ENCODE results near the gene TRMT6.

The TRMT6 gene

GRCh38 chr20:5991623-5992441 is 41.5 kb upstream of the TRMT6 start:
- TF ChIP-seq POLR2AphosphoS5 (IDR thresholded peaks at IDR 0.05; ENCODE audit: low read depth) (no peak), SPI1 (IDR thresholded peaks at IDR 0.05; ENCODE audit: borderline replicate concordance, low read depth) (no peak), GABPA (IDR thresholded peaks at IDR 0.05; ENCODE audit: low read depth) (no peak)
- TF ChIP-seq, protein P1, sequence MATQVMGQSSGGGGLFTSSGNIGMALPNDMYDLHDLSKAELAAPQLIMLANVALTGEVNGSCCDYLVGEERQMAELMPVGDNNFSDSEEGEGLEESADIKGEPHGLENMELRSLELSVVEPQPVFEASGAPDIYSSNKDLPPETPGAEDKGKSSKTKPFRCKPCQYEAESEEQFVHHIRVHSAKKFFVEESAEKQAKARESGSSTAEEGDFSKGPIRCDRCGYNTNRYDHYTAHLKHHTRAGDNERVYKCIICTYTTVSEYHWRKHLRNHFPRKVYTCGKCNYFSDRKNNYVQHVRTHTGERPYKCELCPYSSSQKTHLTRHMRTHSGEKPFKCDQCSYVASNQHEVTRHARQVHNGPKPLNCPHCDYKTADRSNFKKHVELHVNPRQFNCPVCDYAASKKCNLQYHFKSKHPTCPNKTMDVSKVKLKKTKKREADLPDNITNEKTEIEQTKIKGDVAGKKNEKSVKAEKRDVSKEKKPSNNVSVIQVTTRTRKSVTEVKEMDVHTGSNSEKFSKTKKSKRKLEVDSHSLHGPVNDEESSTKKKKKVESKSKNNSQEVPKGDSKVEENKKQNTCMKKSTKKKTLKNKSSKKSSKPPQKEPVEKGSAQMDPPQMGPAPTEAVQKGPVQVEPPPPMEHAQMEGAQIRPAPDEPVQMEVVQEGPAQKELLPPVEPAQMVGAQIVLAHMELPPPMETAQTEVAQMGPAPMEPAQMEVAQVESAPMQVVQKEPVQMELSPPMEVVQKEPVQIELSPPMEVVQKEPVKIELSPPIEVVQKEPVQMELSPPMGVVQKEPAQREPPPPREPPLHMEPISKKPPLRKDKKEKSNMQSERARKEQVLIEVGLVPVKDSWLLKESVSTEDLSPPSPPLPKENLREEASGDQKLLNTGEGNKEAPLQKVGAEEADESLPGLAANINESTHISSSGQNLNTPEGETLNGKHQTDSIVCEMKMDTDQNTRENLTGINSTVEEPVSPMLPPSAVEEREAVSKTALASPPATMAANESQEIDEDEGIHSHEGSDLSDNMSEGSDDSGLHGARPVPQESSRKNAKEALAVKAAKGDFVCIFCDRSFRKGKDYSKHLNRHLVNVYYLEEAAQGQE (IDR thresholded peaks at IDR 0.05; ENCODE audit: insufficient replicate concordance, low read depth), result no peak
- TF ChIP-seq, protein P2, sequence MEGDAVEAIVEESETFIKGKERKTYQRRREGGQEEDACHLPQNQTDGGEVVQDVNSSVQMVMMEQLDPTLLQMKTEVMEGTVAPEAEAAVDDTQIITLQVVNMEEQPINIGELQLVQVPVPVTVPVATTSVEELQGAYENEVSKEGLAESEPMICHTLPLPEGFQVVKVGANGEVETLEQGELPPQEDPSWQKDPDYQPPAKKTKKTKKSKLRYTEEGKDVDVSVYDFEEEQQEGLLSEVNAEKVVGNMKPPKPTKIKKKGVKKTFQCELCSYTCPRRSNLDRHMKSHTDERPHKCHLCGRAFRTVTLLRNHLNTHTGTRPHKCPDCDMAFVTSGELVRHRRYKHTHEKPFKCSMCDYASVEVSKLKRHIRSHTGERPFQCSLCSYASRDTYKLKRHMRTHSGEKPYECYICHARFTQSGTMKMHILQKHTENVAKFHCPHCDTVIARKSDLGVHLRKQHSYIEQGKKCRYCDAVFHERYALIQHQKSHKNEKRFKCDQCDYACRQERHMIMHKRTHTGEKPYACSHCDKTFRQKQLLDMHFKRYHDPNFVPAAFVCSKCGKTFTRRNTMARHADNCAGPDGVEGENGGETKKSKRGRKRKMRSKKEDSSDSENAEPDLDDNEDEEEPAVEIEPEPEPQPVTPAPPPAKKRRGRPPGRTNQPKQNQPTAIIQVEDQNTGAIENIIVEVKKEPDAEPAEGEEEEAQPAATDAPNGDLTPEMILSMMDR (IDR thresholded peaks at IDR 0.05; ENCODE audit: insufficient read depth, low read length), result no peak
- H3K27me3 ChIP-seq (ENCODE audit: insufficient read depth, poor library complexity, severe bottlenecking), result no peaks in the 10 kb centered on the region
- H3K27ac ChIP-seq (replicated peaks), result 0 out of 2 replicates have a peak overlapping the region, but pooled peaks have one; percentile 2
- H3K4me3 ChIP-seq (replicated peaks; ENCODE audit: insufficient read depth, low read length), result no peak overlapping the region
- DNase-seq (ENCODE audit: low read depth in 1 of 2, low spot score in 1 of 2), result no peak

GRCh38 chr20:5990946-5991345 is 40.6 kb upstream of the TRMT6 start:
- Histone ChIP-seq H3K27me3 (ENCODE audit: insufficient read depth, poor library complexity, severe bottlenecking) (no peaks in the 10 kb centered on the region), H3K4me3 (replicated peaks; ENCODE audit: insufficient read depth, low read length) (no peak overlapping the region), H3K27ac (replicated peaks) (no peak overlapping the region)
- DNase-seq (ENCODE audit: low read depth in 1 of 2, low spot score in 1 of 2), result no peak
- TF ChIP-seq, protein P2 (IDR thresholded peaks at IDR 0.05; ENCODE audit: insufficient read depth, low read length), result no peak
- no peak for TF ChIP-seq GABPA (IDR thresholded peaks at IDR 0.05; ENCODE audit: low read depth)
- no peak for TF ChIP-seq SPI1 (IDR thresholded peaks at IDR 0.05; ENCODE audit: borderline replicate concordance, low read depth)
- no peak for TF ChIP-seq POLR2AphosphoS5 (IDR thresholded peaks at IDR 0.05; ENCODE audit: low read depth)
- TF ChIP-seq, protein P1 (IDR thresholded peaks at IDR 0.05; ENCODE audit: insufficient replicate concordance, low read depth), result no peak

- no peak overlapping the region for H3K27ac ChIP-seq (replicated peaks)
- no peak for DNase-seq (ENCODE audit: low read depth in 1 of 2, low spot score in 1 of 2)
- H3K27me3 ChIP-seq (ENCODE audit: insufficient read depth, poor library complexity, severe bottlenecking), result no peaks in the 10 kb centered on the region
- TF ChIP-seq SPI1 (IDR thresholded peaks at IDR 0.05; ENCODE audit: borderline replicate concordance, low read depth) (no peak), POLR2AphosphoS5 (IDR thresholded peaks at IDR 0.05; ENCODE audit: low read depth) (no peak), GABPA (IDR thresholded peaks at IDR 0.05; ENCODE audit: low read depth) (no peak)
- TF ChIP-seq, protein P1 (IDR thresholded peaks at IDR 0.05; ENCODE audit: insufficient replicate concordance, low read depth), result no peak
- TF ChIP-seq, protein P2 (IDR thresholded peaks at IDR 0.05; ENCODE audit: insufficient read depth, low read length), result no peak
- no peak overlapping the region for H3K4me3 ChIP-seq (replicated peaks; ENCODE audit: insufficient read depth, low read length)
Observed at GRCh38 chr20:5989539-5989938, 39.2 kb upstream of the TRMT6 start.

Measured in HL-60 (cell line).